Panc1 (cell line): ENCODE data around the gene PRR22. TPM values are rescaled to one million over a fixed set of nuclear protein-coding genes. Genes with fewer than 3 reads are reported as not detected.

ENCODE experiments used
- ATAC-seq: fragments of 200-7000 bp; cut with Tn5 transposase; 2 replicates; pipeline ENCODE4 v1.9.1; 2020; ENCODE audit warnings: mild to moderate bottlenecking, moderate library complexity
- BruUV-seq: library from RNA; stranded (reverse); fragments of 400-500 nt; replicated peaks from 2 replicates; lab custom pipeline; 2021; lab: Mats Ljungman, UMichigan
- CTCF ChIA-PET: fragments of 300-600 bp; sonication (Branson Sonifier 250); formaldehyde crosslinking; loops from one replicate; lab custom pipeline; 2022; ENCODE audit warnings: antibody characterized with exemption; lab: Charles Lee
- POLR2A ChIA-PET: fragments of 300-600 bp; sonication (Branson Sonifier 250); formaldehyde crosslinking; loops from one replicate; lab custom pipeline; 2022; ENCODE audit warnings: antibody characterized with exemption; lab: Charles Lee
- DNase-seq: peaks from one replicate; pipeline ENCODE4 v3.0.0-alpha.2; 2010; ENCODE audit warnings: low read depth, low spot score
- H3K27ac ChIP-seq: 2 replicates; pipeline ENCODE4 v1.5.1; 2011; ENCODE audit warnings: mild to moderate bottlenecking, low read length, inconsistent platforms
- H3K27me3 ChIP-seq: fragments of 200-500 bp; sonication (Bioruptor generic); 2 replicates; pipeline ENCODE4 v1.6.0; 2014; ENCODE audit warnings: low read length, inconsistent platforms; ENCODE audit not compliant: control insufficient read depth, insufficient read depth
- H3K36me3 ChIP-seq: fragments of 200-500 bp; sonication (Bioruptor generic); 2 replicates; pipeline ENCODE4 v1.5.1; 2014; ENCODE audit warnings: inconsistent platforms, mild to moderate bottlenecking, low read length, moderate library complexity; ENCODE audit not compliant: control insufficient read depth, insufficient read depth
- H3K4me1 ChIP-seq: 2 replicates; pipeline ENCODE4 v1.5.1; 2011; ENCODE audit warnings: inconsistent platforms, mild to moderate bottlenecking, low read length, moderate library complexity; ENCODE audit not compliant: control insufficient read depth, insufficient read depth
- H3K4me3 ChIP-seq, 2 experiments: 2 replicates each; pipeline ENCODE4 v1.5.1; 2011 to 2012; ENCODE audit warnings: low read depth in 2 of 2, low read length in 2 of 2, mild to moderate bottlenecking in 2 of 2, inconsistent platforms in 1 of 2, moderate library complexity in 1 of 2
- H3K9me3 ChIP-seq: fragments of 200-500 bp; sonication (Bioruptor generic); 2 replicates; pipeline ENCODE4 v1.5.1; 2014; ENCODE audit warnings: low read depth, mild to moderate bottlenecking, inconsistent platforms, low read length, moderate library complexity; ENCODE audit not compliant: control insufficient read depth, insufficient read depth
- CTCF ChIP-seq: fragments of 450-650 bp; IDR thresholded peaks from 2 replicates; pipeline ENCODE4 v1.5.1; 2017; ENCODE audit warnings: mild to moderate bottlenecking
- POLR2AphosphoS5 ChIP-seq: IDR thresholded peaks from 2 replicates; pipeline ENCODE4 v1.6.1; 2012; ENCODE audit warnings: mild to moderate bottlenecking, low read depth, low read length, moderate library complexity
- REST ChIP-seq, 2 experiments: IDR thresholded peaks; 2 replicates each; pipeline ENCODE4 v1.6.1; 2011 to 2012; ENCODE audit warnings: low read depth in 2 of 2, control low read depth in 1 of 2, low read length in 1 of 2, mild to moderate bottlenecking in 1 of 2, moderate library complexity in 1 of 2; ENCODE audit not compliant: insufficient read depth in 1 of 2
- SIN3A ChIP-seq: IDR thresholded peaks from 2 replicates; pipeline ENCODE4 v1.6.1; 2012; ENCODE audit warnings: low read depth, mild to moderate bottlenecking, low read length, moderate library complexity, borderline replicate concordance; ENCODE audit not compliant: insufficient read depth
- TCF7L2 ChIP-seq: IDR thresholded peaks from 2 replicates; pipeline ENCODE4 v1.6.1; 2011; ENCODE audit warnings: mild to moderate bottlenecking, low read depth, low read length, inconsistent platforms
- in situ Hi-C: cut with HindIII; loops from 2 replicates; pipeline ENCODE4 v1.10.0; 2016; ENCODE audit warnings: low sequenced_read_pairs, low pct_unique_long_range_greater_than_20kb
- intact Hi-C: fragments of 100-400 bp; cut with micrococcal nuclease; formaldehyde crosslinking; loops from one replicate; pipeline ENCODE4 v1.10.0; 2022; ENCODE audit not compliant: unreplicated experiment
- total RNA-seq: library from RNA; stranded (reverse); gene quantifications from one replicate; pipeline ENCODE4 v1.2.1, GENCODE V29; 2021; ENCODE audit not compliant: unreplicated experiment

The PRR22 gene
- total RNA-seq, 1 experiment from 2014 or later, result 5.9 TPM

- no TSS peak for BruUV-seq
- Histone ChIP-seq H3K27ac (peak overlapping the region; percentile 80), H3K4me3 (peak overlapping the region; percentile 55 to 86), H3K9me3 (no peaks in the 10 kb centered on the region), H3K4me1 (peaks cover 8% of the 10 kb centered on the region), H3K36me3 (no peaks in the 10 kb centered on the region), H3K27me3 (no peaks in the 10 kb centered on the region)
- intact Hi-C loops, result no loop called here
- in situ Hi-C loops, result no loop called here
- POLR2A ChIA-PET, result no interaction called here
- CTCF ChIA-PET, result interaction anchor here (0.6 to 1.4 kb wide), 2 partner anchors 24 to 65 kb away, joined by 3 to 5 read pairs; no protein-coding TSS in a partner anchor
- ATAC-seq, result peak; percentile 83
- no peak for TF ChIP-seq CTCF
- no peak for TF ChIP-seq TCF7L2
- TF ChIP-seq SIN3A, result peak; percentile 69; the same call in 1 of the 2 replicates
- TF ChIP-seq REST (IDR thresholded peaks at IDR 0.05; ENCODE audit: insufficient read depth in 1 of 2, low read depth in 2 of 2, low read length in 1 of 2), result no peak
- TF ChIP-seq POLR2AphosphoS5, result peak; percentile 99
- DNase-seq, result peak; percentile 67
Measured at GRCh38 chr19:5827891-5828660, 43.5 kb upstream of the PRR22 start.

- intact Hi-C loops (no loop called here), in situ Hi-C loops (no loop called here)
- no peaks in the 10 kb centered on the region for H3K9me3 ChIP-seq
- ChIA-PET POLR2A (no interaction called here), CTCF (interaction anchor here (0.6 to 1.4 kb wide), 2 partner anchors 23 to 66 kb away, joined by 3 to 5 read pairs; no protein-coding TSS in a partner anchor)
- no peak for TF ChIP-seq CTCF
- TF ChIP-seq REST (IDR thresholded peaks at IDR 0.05; ENCODE audit: insufficient read depth in 1 of 2, low read depth in 2 of 2, low read length in 1 of 2), result no peak
- no peak for TF ChIP-seq POLR2AphosphoS5
- TF ChIP-seq SIN3A, result no peak
- TF ChIP-seq TCF7L2, result no peak
- H3K4me3 ChIP-seq, result peak overlapping the region; percentile 50 to 55
- DNase-seq, result no peak
- no TSS peak for BruUV-seq
- no peaks in the 10 kb centered on the region for H3K27me3 ChIP-seq
- H3K27ac ChIP-seq, result peak overlapping the region; percentile 59; the same call in 1 of the 2 replicates
- ATAC-seq, result no peak
- H3K4me1 ChIP-seq, result peaks cover 8% of the 10 kb centered on the region
- no peaks in the 10 kb centered on the region for H3K36me3 ChIP-seq
Measured at GRCh38 chr19:5827342-5827890, 42.9 kb upstream of the PRR22 start.
